Choroid plexus epithelial cell (primary cell): ENCODE results near the gene ZSCAN18.

Experiments used
- DNase-seq: peaks from one replicate; pipeline ENCODE4 v3.0.0-alpha.2; 2010; ENCODE audit warnings: low read depth
- H3K4me3 ChIP-seq: 2 replicates; pipeline ENCODE4 v1.5.1; 2011; ENCODE audit warnings: low read depth, mild to moderate bottlenecking, control low read depth, low read length, moderate library complexity
- CTCF ChIP-seq: conservative IDR thresholded peaks from 2 replicates; pipeline ENCODE4 v1.5.1; 2011; ENCODE audit warnings: low read depth, mild to moderate bottlenecking, control low read depth, inconsistent platforms, low read length, moderate library complexity

The ZSCAN18 gene

GRCh38 chr19:58035863-58036262 is 62.2 kb downstream of the ZSCAN18 start:
- no peak for DNase-seq
- no peak overlapping the region for H3K4me3 ChIP-seq
- no peak for TF ChIP-seq CTCF

DNA sequence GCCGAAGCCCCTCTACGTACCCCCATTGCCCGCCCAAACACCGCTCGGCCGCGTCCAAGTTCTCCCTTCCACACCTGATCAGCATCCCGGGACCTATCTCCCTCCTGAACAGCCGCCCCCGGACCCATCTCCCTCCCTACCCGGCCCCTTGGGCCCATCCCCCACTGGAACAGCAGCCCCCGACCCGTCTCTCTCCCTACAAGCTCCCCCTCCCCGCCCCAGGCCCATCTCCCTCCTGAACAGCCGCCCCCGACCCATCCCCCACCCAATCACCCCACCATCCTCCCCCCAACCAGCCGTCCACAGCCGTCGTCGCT is 63.6 kb downstream of the ZSCAN18 start:
- peak overlapping the region; percentile 11 for H3K4me3 ChIP-seq

More for the DNA sequence above, 63.6 kb downstream of the ZSCAN18 start:
- TF ChIP-seq CTCF: no peak
- no peak for DNase-seq
